Stomach (tissue), 4 donors: Measurements from ENCODE around the gene HTR3D.

ENCODE experiments used
- CTCF ChIP-seq, 7 experiments: fragments of 450-650 bp in 4 of 7; fragments of 200-600 bp in 3 of 7; sonication (generic) in 3 of 7; IDR thresholded peaks; one replicate each; pipeline ENCODE4 v1.5.1; 2016 to 2019; ENCODE audit warnings: antibody characterized with exemption in 7 of 7, control low read depth in 2 of 7, mild to moderate bottlenecking in 1 of 7
- POLR2A ChIP-seq, 4 donors: fragments of 450-650 bp; IDR thresholded peaks; one replicate each; pipeline ENCODE4 v1.6.1; 2016; ENCODE audit warnings: antibody characterized with exemption in 4 of 4, control low read depth in 2 of 4, mild to moderate bottlenecking in 1 of 4, moderate library complexity in 1 of 4

- TF ChIP-seq CTCF (IDR thresholded peaks at IDR 0.05) = no peak
- TF ChIP-seq POLR2A (IDR thresholded peaks at IDR 0.05) = no peak
Observed at GRCh38 chr3:183991403-183991802, 40.1 kb upstream of the HTR3D start.
